Measurements from ENCODE around the gene ERFE.

Gene ERFE

GRCh38 chr2:238167344-238167715 is 8.6 kb downstream of the ERFE start:
- TF ChIP-seq YY1 (IDR thresholded peaks at IDR 0.05; ENCODE audit: low read depth) (no peak), ZBTB7A (IDR thresholded peaks at IDR 0.05; ENCODE audit: low read depth) (no peak), TEAD4 (IDR thresholded peaks at IDR 0.05) (no peak), CEBPB (IDR thresholded peaks at IDR 0.05) (no peak), TAF1 (IDR thresholded peaks at IDR 0.05; ENCODE audit: low read depth) (no peak)

- TF ChIP-seq TAF1 (IDR thresholded peaks at IDR 0.05; ENCODE audit: low read depth) = no peak
- no peak for TF ChIP-seq EGR1 (IDR thresholded peaks at IDR 0.05)
- no peak for TF ChIP-seq CEBPB (IDR thresholded peaks at IDR 0.05)
- TF ChIP-seq TEAD4 (IDR thresholded peaks at IDR 0.05) = no peak
- TF ChIP-seq, protein P1, sequence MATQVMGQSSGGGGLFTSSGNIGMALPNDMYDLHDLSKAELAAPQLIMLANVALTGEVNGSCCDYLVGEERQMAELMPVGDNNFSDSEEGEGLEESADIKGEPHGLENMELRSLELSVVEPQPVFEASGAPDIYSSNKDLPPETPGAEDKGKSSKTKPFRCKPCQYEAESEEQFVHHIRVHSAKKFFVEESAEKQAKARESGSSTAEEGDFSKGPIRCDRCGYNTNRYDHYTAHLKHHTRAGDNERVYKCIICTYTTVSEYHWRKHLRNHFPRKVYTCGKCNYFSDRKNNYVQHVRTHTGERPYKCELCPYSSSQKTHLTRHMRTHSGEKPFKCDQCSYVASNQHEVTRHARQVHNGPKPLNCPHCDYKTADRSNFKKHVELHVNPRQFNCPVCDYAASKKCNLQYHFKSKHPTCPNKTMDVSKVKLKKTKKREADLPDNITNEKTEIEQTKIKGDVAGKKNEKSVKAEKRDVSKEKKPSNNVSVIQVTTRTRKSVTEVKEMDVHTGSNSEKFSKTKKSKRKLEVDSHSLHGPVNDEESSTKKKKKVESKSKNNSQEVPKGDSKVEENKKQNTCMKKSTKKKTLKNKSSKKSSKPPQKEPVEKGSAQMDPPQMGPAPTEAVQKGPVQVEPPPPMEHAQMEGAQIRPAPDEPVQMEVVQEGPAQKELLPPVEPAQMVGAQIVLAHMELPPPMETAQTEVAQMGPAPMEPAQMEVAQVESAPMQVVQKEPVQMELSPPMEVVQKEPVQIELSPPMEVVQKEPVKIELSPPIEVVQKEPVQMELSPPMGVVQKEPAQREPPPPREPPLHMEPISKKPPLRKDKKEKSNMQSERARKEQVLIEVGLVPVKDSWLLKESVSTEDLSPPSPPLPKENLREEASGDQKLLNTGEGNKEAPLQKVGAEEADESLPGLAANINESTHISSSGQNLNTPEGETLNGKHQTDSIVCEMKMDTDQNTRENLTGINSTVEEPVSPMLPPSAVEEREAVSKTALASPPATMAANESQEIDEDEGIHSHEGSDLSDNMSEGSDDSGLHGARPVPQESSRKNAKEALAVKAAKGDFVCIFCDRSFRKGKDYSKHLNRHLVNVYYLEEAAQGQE (IDR thresholded peaks at IDR 0.05; ENCODE audit: low read depth) = no peak
- no peak for TF ChIP-seq YY1 (IDR thresholded peaks at IDR 0.05; ENCODE audit: low read depth)
- TF ChIP-seq CREB1 (IDR thresholded peaks at IDR 0.05; ENCODE audit: low read depth) = no peak
- TF ChIP-seq FOXM1 (IDR thresholded peaks at IDR 0.05; ENCODE audit: borderline replicate concordance, low read depth) = no peak
- no peak for TF ChIP-seq EP300 (IDR thresholded peaks at IDR 0.05; ENCODE audit: borderline replicate concordance)
These were observed 9.0 kb downstream of the ERFE start for GRCh38 chr2:238167761-238168160.

DNA sequence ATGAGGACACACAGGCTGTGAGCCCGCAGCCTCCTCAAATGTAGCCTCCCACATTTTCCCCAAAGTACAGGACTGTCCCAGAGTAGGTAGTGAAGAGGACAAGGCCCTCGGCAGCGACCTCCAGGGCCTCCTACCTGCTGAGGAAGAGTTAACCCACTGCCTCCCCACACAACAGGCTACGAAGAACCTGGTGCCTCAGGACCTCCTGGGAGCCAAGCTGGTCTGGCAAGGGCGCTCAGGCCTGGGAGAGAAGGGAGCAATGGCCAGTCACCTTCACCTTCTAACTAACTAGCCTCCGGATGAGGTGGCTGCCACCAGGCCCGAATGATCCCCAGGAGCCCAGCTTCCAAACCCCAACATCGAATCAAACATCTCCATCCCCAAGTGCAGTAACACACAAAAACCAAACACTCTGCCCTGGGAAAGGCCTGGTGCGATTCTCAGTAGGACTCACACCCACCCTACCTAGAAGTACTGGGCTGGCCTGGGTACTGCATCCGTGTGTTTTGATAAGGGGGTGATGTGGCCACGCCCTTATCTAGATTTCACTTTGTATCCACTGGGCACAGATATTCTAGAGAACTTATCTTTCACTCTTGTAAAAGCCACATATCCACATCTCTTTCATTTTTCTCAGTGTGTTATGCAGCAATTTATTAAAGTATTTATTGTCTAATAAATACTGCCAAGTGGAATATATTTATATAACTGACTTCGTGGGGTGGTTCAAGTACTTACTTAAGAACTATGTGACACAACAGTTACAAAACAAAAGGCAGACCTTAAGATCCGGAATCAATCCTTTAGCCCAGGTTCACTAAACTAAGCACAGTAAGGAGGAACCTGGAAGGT is 9.7 kb downstream of the ERFE start:
- no peak for TF ChIP-seq NFIC (IDR thresholded peaks at IDR 0.05)
- no peak for TF ChIP-seq TAF1 (IDR thresholded peaks at IDR 0.05; ENCODE audit: low read depth)
- TF ChIP-seq FOXM1 (IDR thresholded peaks at IDR 0.05; ENCODE audit: borderline replicate concordance, low read depth) = no peak
- TF ChIP-seq MAX (IDR thresholded peaks at IDR 0.05) = no peak

GRCh38 chr2:238169048-238169707 is 10.4 kb downstream of the ERFE start:
- TF ChIP-seq NFIC (IDR thresholded peaks at IDR 0.05) = peak; percentile 41; the same call in 1 of the 2 replicates
- TF ChIP-seq, protein P1 (IDR thresholded peaks at IDR 0.05; ENCODE audit: low read depth) = no peak
- TF ChIP-seq USF1 (IDR thresholded peaks at IDR 0.05) = no peak
- TF ChIP-seq CEBPB (IDR thresholded peaks at IDR 0.05) = 0 out of 2 replicates have a peak, but pooled peaks have one; percentile 31
- TF ChIP-seq MAX (IDR thresholded peaks at IDR 0.05) = no peak

GRCh38 chr2:238169708-238170251 is 11.0 kb downstream of the ERFE start:
- TF ChIP-seq TEAD4 (IDR thresholded peaks at IDR 0.05) (peak; percentile 62), ZBTB7A (IDR thresholded peaks at IDR 0.05; ENCODE audit: low read depth) (no peak), TAF1 (IDR thresholded peaks at IDR 0.05; ENCODE audit: low read depth) (no peak), EP300 (IDR thresholded peaks at IDR 0.05; ENCODE audit: borderline replicate concordance) (peak; percentile 95), USF1 (IDR thresholded peaks at IDR 0.05) (peak; percentile 87), YY1 (IDR thresholded peaks at IDR 0.05; ENCODE audit: low read depth) (no peak), TCF12 (IDR thresholded peaks at IDR 0.05; ENCODE audit: low read depth) (peak; percentile 96), EGR1 (IDR thresholded peaks at IDR 0.05) (no peak), CEBPB (IDR thresholded peaks at IDR 0.05) (peak; percentile 86), NFIC (IDR thresholded peaks at IDR 0.05) (peak; percentile 81), FOXM1 (IDR thresholded peaks at IDR 0.05; ENCODE audit: borderline replicate concordance, low read depth) (peak; percentile 85), RAD21 (IDR thresholded peaks at IDR 0.05; ENCODE audit: low read depth) (peak; percentile 34; the same call in 1 of the 2 replicates), MAX (IDR thresholded peaks at IDR 0.05) (peak; percentile 96), CREB1 (IDR thresholded peaks at IDR 0.05; ENCODE audit: low read depth) (no peak; the same call in 1 of the 2 replicates)
- TF ChIP-seq, protein P1 (IDR thresholded peaks at IDR 0.05; ENCODE audit: low read depth) = no peak
